Bronchus fibroblast of lung (primary cell): ENCODE data around the gene ORM2. TPM values are rescaled to one million over a fixed set of nuclear protein-coding genes. Genes with fewer than 3 reads are reported as not detected.

Source experiments
- total RNA-seq: library from RNA; depleted of rRNA; stranded (reverse); fragments of >200 nt; gene quantifications from 2 replicates; pipeline ENCODE4 v1.2.3, GENCODE V29; 2015

ORM2 gene
- not detected in 2 replicates for total RNA-seq

GRCh38 chr9:114329625-114330022, at the start of gene ORM2:
Gene ORM2, plus strand, starts transcription at chr9:114329869. Its CDS starts 36 bp downstream, at chr9:114329905.

GRCh38 chr9:114322831-114323531, 6.7 kb upstream of the ORM2 start, which contains the start of gene ORM1:
Gene ORM1, plus strand, starts transcription at chr9:114323098. Its CDS starts 36 bp downstream, at chr9:114323134.

Other genes with a start within 250 kb of the ORM2 start
- not detected in 2 replicates for gene KIF12, start 230.6 kb upstream of the ORM2 start, total RNA-seq
- 4.0 and 4.5 TPM in 2 replicates for gene COL27A1, start 174.3 kb upstream of the ORM2 start, total RNA-seq
- gene ORM1, start 6.8 kb upstream of the ORM2 start, total RNA-seq: not detected in 2 replicates
- 12.5 and 14.0 TPM in 2 replicates for gene AKNA, start 58.1 kb downstream of the ORM2 start, total RNA-seq
- 0.15 and 0.34 TPM in 2 replicates for gene WHRN, start 175.6 kb downstream of the ORM2 start, total RNA-seq